ENCODE measurements around the gene GALNT9. TPM values are rescaled to one million over a fixed set of nuclear protein-coding genes. Genes with fewer than 3 reads are reported as not detected.
A peak's percentile ranks its signal among the peaks of the same experiment; 100 is the strongest.

GALNT9 gene
- total RNA-seq, 2 donors from 2014 or later: 0.14 to 1.0 TPM

- intact Hi-C loops (cut with DNase I): no loop called here
- Histone ChIP-seq H3K36me3 (no peaks in the 10 kb centered on the region), H3K4me3 (no peak overlapping the region), H3K27me3 (replicated peaks; ENCODE audit: insufficient read depth) (no peaks in the 10 kb centered on the region), H3K27ac (no peak overlapping the region), H3K9me3 (no peaks in the 10 kb centered on the region), H3K4me1 (replicated peaks) (no peaks in the 10 kb centered on the region)
- no peak for DNase-seq (ENCODE audit: low spot score)
- TF ChIP-seq CTCF (IDR thresholded peaks at IDR 0.05): no peak
- TF ChIP-seq POLR2AphosphoS5 (IDR thresholded peaks at IDR 0.05): no peak
- TF ChIP-seq POLR2A (IDR thresholded peaks at IDR 0.05): no peak
- 66% methylated on average over 8 of the region's 8 CpGs for WGBS
These were observed 134.8 kb downstream of the GALNT9 start for GRCh38 chr12:132194556-132194955.

GRCh38 chr12:132194056-132194455 is 135.3 kb downstream of the GALNT9 start:
- no peaks in the 10 kb centered on the region for H3K36me3 ChIP-seq
- no peaks in the 10 kb centered on the region for H3K27me3 ChIP-seq (replicated peaks; ENCODE audit: insufficient read depth)
- no peaks in the 10 kb centered on the region for H3K9me3 ChIP-seq
- no peak for DNase-seq (ENCODE audit: low spot score)
- WGBS: 60% methylated on average over 9 of the region's 10 CpGs
- no peak overlapping the region for H3K4me3 ChIP-seq
- no peak overlapping the region for H3K27ac ChIP-seq
- intact Hi-C loops (cut with DNase I): no loop called here
- TF ChIP-seq POLR2AphosphoS5 (IDR thresholded peaks at IDR 0.05): no peak
- TF ChIP-seq POLR2A (IDR thresholded peaks at IDR 0.05): no peak
- H3K4me1 ChIP-seq (replicated peaks): no peaks in the 10 kb centered on the region

GRCh38 chr12:132191715-132192553 is 137.5 kb downstream of the GALNT9 start:
- Histone ChIP-seq H3K4me3 (no peak overlapping the region), H3K27me3 (replicated peaks; ENCODE audit: insufficient read depth) (no peaks in the 10 kb centered on the region), H3K36me3 (no peaks in the 10 kb centered on the region), H3K4me1 (replicated peaks) (no peaks in the 10 kb centered on the region), H3K9me3 (no peaks in the 10 kb centered on the region), H3K27ac (no peak overlapping the region)
- DNase-seq (ENCODE audit: low spot score): no peak
- 63% methylated on average over 29 of the region's 31 CpGs for WGBS
- intact Hi-C loops (cut with DNase I): no loop called here
- TF ChIP-seq CTCF (IDR thresholded peaks at IDR 0.05) (no peak), POLR2AphosphoS5 (IDR thresholded peaks at IDR 0.05) (no peak), POLR2A (IDR thresholded peaks at IDR 0.05) (no peak)

GRCh38 chr12:132190834-132191500 is 138.4 kb downstream of the GALNT9 start:
- Histone ChIP-seq H3K27me3 (replicated peaks; ENCODE audit: insufficient read depth) (no peaks in the 10 kb centered on the region), H3K4me1 (replicated peaks) (no peaks in the 10 kb centered on the region), H3K9me3 (no peaks in the 10 kb centered on the region), H3K27ac (no peak overlapping the region), H3K36me3 (no peaks in the 10 kb centered on the region), H3K4me3 (no peak overlapping the region)
- 83% methylated on average over 30 of the region's 30 CpGs for WGBS
- DNase-seq (ENCODE audit: low spot score): no peak
- TF ChIP-seq POLR2A (IDR thresholded peaks at IDR 0.05): no peak
- TF ChIP-seq CTCF (IDR thresholded peaks at IDR 0.05): no peak
- no peak for TF ChIP-seq POLR2AphosphoS5 (IDR thresholded peaks at IDR 0.05)
- intact Hi-C loops (cut with DNase I): no loop called here

GRCh38 chr12:132190012-132190755 is 139.2 kb downstream of the GALNT9 start:
- Histone ChIP-seq H3K36me3 (no peaks in the 10 kb centered on the region), H3K4me3 (peak overlapping the region; percentile 39 to 40), H3K27ac (peak overlapping the region; percentile 7 to 54), H3K4me1 (replicated peaks) (no peaks in the 10 kb centered on the region), H3K9me3 (no peaks in the 10 kb centered on the region), H3K27me3 (replicated peaks; ENCODE audit: insufficient read depth) (no peaks in the 10 kb centered on the region)
- intact Hi-C loops (cut with DNase I): no loop called here
- DNase-seq (ENCODE audit: low spot score): no peak
- TF ChIP-seq POLR2AphosphoS5 (IDR thresholded peaks at IDR 0.05) (no peak), CTCF (IDR thresholded peaks at IDR 0.05) (no peak), POLR2A (IDR thresholded peaks at IDR 0.05) (no peak)
- WGBS: 39% methylated on average over 59 of the region's 59 CpGs

All from prostate gland (tissue), 2 donors.